Lower leg skin (tissue), 4 donors: ENCODE results near the gene PRR33. TPM values are rescaled to one million over a fixed set of nuclear protein-coding genes. Genes with fewer than 3 reads are reported as not detected.

ENCODE experiments used
- DNase-seq, 2 donors: peaks; one replicate each; pipeline ENCODE4 v3.0.0-alpha.2; 2019; ENCODE audit warnings: low spot score in 2 of 2
- H3K4me3 ChIP-seq: fragments of 200-600 bp; sonication (generic); 2 replicates; pipeline ENCODE4 v1.5.1; 2017; ENCODE audit warnings: mild to moderate bottlenecking, low read depth; ENCODE audit not compliant: poor library complexity, severe bottlenecking
- POLR2A ChIP-seq, 2 donors: fragments of 450-650 bp; IDR thresholded peaks; one replicate each; pipeline ENCODE4 v1.6.1; 2016 to 2017; ENCODE audit warnings: antibody characterized with exemption in 2 of 2, mild to moderate bottlenecking in 1 of 2, moderate library complexity in 1 of 2
- WGBS, 2 donors: methylation state at CpG; one replicate each; pipeline ENCODE4 v1.1.5; 2018; 5-methylcytosine and 5-hydroxymethylcytosine counted together
- intact Hi-C: fragments of 100-400 bp; cut with DNase I; formaldehyde crosslinking; loops from one replicate; pipeline ENCODE4 v1.15.0; 2023; ENCODE audit warnings: low total_unique reads
- total RNA-seq, 4 donors: library from RNA; depleted of rRNA; stranded (reverse); fragments of >200 nt; gene quantifications; one replicate each; pipeline ENCODE4 v1.1.0, GENCODE V29; 2016
- TF ChIP-seq, protein P1 (sequence below), 3 donors: fragments of 450-650 bp; IDR thresholded peaks; one replicate each; pipeline ENCODE4 v1.5.1; 2016; ENCODE audit warnings: antibody characterized with exemption in 3 of 3, mild to moderate bottlenecking in 3 of 3, moderate library complexity in 2 of 3

PRR33 gene
- total RNA-seq, 4 donors from 2014 or later, result not detected

DNA sequence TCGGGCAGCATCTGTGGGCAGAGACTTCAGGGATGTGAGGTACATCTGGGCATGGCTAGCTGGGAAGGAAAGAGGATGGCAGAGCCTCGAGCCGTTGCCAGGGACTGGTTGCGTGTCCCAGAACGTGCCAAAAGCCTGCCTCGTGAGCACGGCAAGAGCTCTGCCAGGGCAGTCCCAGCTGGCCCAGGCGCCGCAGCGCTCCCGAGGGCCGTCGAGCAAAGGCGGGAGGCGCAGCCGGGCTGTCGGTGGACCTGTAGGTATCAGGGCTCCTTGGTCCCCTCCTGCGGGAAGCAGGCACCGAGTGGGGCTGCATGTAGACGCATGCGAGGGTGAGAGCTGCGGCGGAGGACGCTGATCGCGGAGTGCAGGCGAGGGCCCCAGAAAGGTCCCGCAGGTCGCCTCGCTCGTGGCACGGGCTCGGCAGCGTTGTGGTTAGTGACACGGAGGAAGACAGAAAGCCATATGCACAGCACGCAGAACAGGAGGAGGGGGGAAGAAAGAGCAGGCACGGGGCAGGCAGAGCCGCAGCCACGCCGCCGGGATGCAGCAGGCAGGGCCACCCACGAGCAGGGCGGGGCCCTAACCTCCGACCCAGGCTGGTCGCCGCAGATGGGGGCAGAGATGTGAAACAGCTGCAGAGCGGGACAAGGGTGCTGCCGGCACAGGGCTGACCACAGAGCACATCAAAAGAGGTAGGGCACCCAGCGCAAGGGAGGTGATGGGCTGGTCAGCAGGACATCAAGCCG lies 20.8 kb downstream of the PRR33 start:
- TF ChIP-seq, protein P1, sequence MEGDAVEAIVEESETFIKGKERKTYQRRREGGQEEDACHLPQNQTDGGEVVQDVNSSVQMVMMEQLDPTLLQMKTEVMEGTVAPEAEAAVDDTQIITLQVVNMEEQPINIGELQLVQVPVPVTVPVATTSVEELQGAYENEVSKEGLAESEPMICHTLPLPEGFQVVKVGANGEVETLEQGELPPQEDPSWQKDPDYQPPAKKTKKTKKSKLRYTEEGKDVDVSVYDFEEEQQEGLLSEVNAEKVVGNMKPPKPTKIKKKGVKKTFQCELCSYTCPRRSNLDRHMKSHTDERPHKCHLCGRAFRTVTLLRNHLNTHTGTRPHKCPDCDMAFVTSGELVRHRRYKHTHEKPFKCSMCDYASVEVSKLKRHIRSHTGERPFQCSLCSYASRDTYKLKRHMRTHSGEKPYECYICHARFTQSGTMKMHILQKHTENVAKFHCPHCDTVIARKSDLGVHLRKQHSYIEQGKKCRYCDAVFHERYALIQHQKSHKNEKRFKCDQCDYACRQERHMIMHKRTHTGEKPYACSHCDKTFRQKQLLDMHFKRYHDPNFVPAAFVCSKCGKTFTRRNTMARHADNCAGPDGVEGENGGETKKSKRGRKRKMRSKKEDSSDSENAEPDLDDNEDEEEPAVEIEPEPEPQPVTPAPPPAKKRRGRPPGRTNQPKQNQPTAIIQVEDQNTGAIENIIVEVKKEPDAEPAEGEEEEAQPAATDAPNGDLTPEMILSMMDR (IDR thresholded peaks at IDR 0.05), result no peak
- no peak for TF ChIP-seq POLR2A (IDR thresholded peaks at IDR 0.05)
- 13 to 21% methylated on average over 44 to 50 of the region's 50 CpGs for WGBS, 2 donors
- intact Hi-C loops, result no loop called here
- no peak for DNase-seq
- H3K4me3 ChIP-seq, result no peak overlapping the region

DNA sequence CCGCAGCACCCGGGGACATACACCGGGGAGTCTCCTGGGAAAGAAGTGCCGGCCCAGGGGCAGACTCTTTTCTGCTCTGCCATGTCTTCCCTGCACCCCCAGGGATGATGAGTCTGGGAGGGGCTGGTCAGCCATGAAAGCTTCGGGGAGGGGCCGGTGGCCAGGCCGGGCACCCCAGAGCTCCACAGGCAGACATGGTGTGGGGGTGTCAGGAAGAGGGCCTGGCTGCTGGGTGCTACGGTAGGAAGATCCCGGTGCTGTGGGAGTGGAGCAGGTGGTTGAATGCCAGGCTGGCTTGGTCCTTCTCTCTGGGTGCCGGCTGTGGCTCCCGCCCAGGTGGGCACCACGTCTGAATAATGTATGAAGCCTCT lies 21.4 kb downstream of the PRR33 start:
- DNase-seq, result no peak
- 25 to 44% methylated on average over 11 of the region's 12 CpGs for WGBS, 2 donors
- no peak overlapping the region for H3K4me3 ChIP-seq
- intact Hi-C loops, result no loop called here
- TF ChIP-seq, protein P1 (IDR thresholded peaks at IDR 0.05), result no peak
- TF ChIP-seq POLR2A (IDR thresholded peaks at IDR 0.05), result no peak

DNA sequence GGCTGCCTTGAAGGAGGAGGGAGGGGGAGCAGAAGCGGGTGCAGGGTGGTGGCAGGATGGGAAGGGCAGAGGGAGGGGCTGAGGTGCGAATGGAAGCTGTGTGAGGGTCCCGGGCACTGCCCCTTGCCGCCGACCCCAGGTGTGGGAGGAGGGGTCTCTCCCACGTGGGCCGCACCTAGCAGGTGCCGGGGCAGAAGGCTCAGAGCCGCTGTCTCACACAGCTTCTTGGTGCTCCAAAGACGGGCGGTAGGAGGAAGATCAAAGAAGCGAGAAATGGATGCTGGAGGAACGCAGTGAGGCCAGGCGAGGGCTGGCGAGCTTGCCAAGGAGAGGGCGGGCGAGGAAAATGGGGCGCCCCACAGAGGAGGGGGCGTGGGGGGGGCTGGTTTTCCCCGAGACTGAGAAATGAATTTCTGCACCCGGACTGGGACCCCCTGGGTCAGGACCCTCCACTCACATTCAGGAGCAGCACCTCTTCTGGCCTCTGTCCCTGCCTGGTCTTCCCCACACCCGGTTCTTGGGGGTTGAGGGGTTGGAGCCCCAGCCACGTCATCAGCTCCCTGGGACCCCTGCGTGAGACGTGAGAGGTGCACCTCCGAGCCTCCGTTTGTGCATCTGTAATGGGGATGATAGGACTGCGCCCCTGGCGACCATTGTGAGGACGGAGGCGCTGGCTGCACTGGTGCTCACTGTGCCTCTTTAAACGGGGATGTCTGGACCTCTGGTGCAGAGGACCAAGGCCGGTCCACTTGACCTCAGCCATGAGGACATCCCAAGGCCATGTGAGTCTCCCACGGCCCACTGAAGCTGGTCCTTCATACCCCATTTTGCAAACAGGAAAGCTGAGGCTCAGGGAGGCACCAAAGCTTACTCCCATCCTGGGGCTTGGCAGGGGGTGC lies 22.0 kb downstream of the PRR33 start:
- TF ChIP-seq, protein P1 (IDR thresholded peaks at IDR 0.05), result no peak
- no peak for TF ChIP-seq POLR2A (IDR thresholded peaks at IDR 0.05)
- DNase-seq, result no peak
- 61 to 66% methylated on average over 34 of the region's 34 CpGs for WGBS, 2 donors
- H3K4me3 ChIP-seq, result no peak overlapping the region
- intact Hi-C loops, result no loop called here

DNA sequence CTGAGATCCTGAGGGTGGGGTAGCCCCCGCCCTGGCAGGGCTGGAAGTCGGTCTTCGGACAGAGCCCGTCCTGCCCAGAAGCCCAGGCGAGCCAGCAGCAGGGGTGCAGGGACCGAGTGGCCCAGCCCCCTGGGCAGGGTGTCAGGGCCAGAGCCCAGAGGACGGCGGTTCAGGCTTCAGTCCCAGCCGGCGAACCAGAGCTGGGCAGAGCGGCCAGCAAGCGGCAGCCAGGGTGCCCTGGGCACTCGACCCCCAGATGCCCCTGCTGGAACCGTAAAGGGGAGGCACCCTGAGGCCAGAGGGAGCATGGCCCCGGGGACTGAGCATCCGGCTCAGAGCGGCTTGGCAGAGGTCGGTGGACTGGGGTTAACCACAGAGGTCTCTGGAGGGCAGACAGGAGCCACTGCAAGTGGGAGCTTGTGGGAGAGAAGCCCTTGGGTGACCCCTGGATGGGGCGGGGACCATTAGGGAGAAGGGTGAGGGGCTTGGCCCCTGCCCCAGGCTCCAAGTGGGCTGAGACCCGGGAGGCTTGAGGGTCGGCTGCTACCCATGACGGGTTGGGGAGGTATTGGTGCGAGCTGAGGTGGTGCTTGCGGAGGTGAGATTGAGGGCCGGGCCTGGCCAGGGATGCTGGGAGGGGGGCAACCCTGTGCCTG lies 22.9 kb downstream of the PRR33 start:
- no peak overlapping the region for H3K4me3 ChIP-seq
- DNase-seq, result no peak
- TF ChIP-seq, protein P1 (IDR thresholded peaks at IDR 0.05), result no peak
- no peak for TF ChIP-seq POLR2A (IDR thresholded peaks at IDR 0.05)
- 63 to 68% methylated on average over 13 to 17 of the region's 25 CpGs for WGBS, 2 donors
- intact Hi-C loops, result no loop called here

DNA sequence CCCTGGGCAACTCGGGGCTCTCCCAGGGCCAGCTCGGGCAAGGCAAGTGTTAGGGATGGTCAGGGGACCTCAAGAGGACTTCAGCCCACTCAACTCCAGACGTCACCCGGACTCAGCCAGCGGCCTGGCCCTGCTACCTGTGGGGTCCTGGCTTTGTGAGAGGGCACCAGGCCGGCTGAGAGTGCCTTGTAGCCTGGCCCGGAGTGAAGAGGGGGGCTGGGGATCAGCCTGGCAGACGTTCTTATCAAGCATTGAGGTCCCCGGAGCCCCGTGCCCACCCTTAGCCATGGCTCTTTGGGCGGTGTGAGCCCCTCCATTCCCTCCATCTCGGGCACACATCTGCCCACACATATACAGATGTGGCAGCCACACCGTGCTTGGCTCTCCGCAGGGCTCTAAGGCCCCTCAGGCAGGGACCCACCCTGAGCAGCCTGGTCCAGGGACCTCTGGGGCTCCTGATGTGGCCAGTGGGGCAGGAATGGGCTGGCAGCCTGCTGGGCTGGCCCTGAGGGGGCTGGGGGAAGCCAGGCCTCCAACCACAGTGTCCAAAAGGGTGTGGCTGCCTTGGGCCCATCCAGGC lies 23.5 kb downstream of the PRR33 start:
- no peak for DNase-seq
- TF ChIP-seq, protein P1 (IDR thresholded peaks at IDR 0.05), result no peak
- no peak for TF ChIP-seq POLR2A (IDR thresholded peaks at IDR 0.05)
- no peak overlapping the region for H3K4me3 ChIP-seq
- intact Hi-C loops, result no loop called here
- 84 to 91% methylated on average over 12 of the region's 14 CpGs for WGBS, 2 donors
